ENCODE data around the gene TOM1. TPM values are rescaled to one million over a fixed set of nuclear protein-coding genes. Genes with fewer than 3 reads are reported as not detected.

The TOM1 gene
- total RNA-seq, 2 experiments from 2014 or later = 30.0 to 37.8 TPM

DNA sequence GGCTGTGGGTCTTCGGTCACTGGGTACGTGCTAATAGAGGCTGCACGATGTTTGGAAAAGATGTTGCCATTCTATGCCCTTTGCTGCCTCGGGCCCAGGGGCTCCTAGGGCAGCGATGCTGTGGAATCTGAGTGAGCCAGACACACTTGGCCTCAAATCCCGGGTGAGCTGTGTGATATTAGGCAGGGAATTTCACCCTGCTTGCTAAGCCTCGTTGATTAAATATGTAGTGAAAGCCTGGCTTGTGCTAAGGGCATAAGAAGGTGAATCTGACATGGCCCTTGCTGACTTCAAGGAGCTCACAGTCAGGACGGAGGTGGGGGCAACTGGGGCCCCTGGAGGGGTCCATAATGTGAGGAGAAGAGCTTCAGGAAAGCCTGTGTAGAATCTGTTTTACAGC lies 75.8 kb downstream of the TOM1 start:
- Mint-ChIP-seq H3K27me3 (peaks cover 20% of the 10 kb centered on the region), H3K4me1 (peaks cover 20% of the 10 kb centered on the region), H3K4me3 (no peak overlapping the region), H3K36me3 (ENCODE audit: low read depth) (no peaks in the 10 kb centered on the region), H3K9me3 (no peaks in the 10 kb centered on the region), H3K27ac (no peak overlapping the region)
- ChIA-PET CTCF (interaction anchor here (0.6 to 2.0 kb wide), 3 partner anchors 10 to 1126 kb away, joined by 3 to 8 read pairs (median 3); no protein-coding TSS in a partner anchor), POLR2A (interaction anchor here (0.5 kb wide), 1 partner anchor 57 kb away, joined by 3 read pairs; no protein-coding TSS in a partner anchor)
- no peak for DNase-seq

DNA sequence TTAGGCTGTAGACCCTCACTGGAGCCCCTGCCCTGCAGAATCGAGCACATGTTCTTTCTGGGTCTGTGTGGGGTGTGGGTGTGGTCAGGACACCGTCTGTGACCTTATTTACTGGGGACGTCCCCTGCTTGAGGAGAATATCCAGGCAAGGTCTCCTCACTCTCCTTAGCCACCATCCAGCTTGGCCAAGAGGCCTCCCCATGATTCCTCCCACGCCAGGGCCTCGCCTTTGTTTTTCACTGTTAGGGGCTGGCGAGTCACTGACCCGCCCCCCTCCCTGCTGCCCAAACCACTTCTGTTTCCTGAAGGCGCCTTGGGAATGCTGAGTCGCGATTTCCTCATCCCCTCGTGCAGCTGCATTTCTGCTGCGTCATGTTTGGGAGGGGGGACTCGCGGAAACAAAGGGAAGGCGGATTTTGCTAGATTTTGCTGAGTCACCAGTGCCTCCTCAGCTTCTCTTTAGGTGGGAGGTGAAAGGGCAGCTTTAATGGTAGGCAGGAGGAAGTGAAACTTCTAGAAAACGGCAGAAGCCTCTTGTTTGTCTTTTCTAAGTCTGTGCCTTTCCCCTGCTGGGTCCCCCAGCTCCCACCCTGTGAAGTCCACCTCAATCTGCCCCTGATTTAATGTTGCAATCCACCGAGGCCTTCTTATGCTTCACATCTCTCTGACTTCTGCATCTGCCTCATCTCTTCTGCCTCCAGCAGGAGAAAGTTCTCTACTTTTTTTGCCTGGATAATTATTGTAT lies 77.2 kb downstream of the TOM1 start:
- ChIA-PET CTCF (interaction anchor here (0.7 kb wide), 1 partner anchor 161 kb away, joined by 5 read pairs; no protein-coding TSS in a partner anchor), POLR2A (interaction anchor here (0.7 kb wide), 1 partner anchor 10 kb away, joined by 3 read pairs; no protein-coding TSS in a partner anchor)
- peak; percentile 19 for DNase-seq
- Mint-ChIP-seq H3K4me3 (no peak overlapping the region), H3K36me3 (ENCODE audit: low read depth) (no peaks in the 10 kb centered on the region), H3K4me1 (peaks cover 25% of the 10 kb centered on the region), H3K27ac (peak overlapping the region; percentile 54), H3K9me3 (no peaks in the 10 kb centered on the region), H3K27me3 (peaks cover 24% of the 10 kb centered on the region)

DNA sequence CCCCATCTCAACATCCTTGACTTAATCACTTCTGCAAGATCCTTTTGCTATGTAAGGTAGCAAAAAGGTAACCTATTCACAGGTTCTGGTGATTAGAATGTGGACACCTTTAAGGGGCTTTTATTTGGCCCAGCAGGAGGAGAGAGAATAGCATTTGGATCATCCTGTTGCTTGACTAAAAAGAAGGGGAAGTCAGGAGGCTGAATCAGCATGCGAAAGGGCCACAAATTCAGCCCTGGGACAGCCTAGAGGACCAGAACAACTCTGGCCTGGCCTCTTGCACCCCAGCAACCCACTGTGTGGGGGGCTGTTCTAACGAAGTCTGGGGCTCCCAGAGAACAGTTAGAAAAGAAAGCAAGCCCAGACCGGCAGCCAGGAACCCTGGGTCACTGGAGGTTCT lies 78.0 kb downstream of the TOM1 start:
- DNase-seq = no peak
- Mint-ChIP-seq H3K4me3 (no peak overlapping the region), H3K4me1 (peaks cover 22% of the 10 kb centered on the region)

DNA sequence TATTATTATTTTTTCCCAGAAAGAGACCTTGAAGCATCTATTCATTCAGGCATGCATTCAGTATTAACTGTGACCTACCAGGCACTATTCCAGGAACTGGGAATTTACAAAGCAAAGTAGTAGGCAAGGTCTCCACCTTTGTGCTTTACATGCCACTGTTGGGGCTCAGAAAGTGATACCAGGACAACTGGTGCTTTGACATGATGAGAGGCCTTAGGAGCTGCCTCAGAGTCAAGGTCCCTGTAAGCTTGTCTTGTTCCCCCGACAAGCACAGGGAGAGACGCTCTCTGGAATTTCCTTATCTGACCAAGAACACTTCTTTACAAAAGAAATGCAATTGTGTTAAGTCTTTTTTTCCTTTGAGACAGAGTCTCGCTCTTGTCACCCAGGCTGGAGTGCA lies 78.9 kb downstream of the TOM1 start:
- no peak for DNase-seq
- ChIA-PET POLR2A (no interaction called here), CTCF (no interaction called here)
- H3K9me3 Mint-ChIP-seq = no peaks in the 10 kb centered on the region
- H3K36me3 Mint-ChIP-seq (ENCODE audit: low read depth) = no peaks in the 10 kb centered on the region
- peaks cover 22% of the 10 kb centered on the region for H3K4me1 Mint-ChIP-seq
- peaks cover 34% of the 10 kb centered on the region for H3K27me3 Mint-ChIP-seq
- H3K4me3 Mint-ChIP-seq = no peak overlapping the region
- H3K27ac Mint-ChIP-seq = peak overlapping the region; percentile 25

More for the DNA sequence above, 78.0 kb downstream of the TOM1 start:
- no peaks in the 10 kb centered on the region for H3K36me3 Mint-ChIP-seq (ENCODE audit: low read depth)
- peaks cover 27% of the 10 kb centered on the region for H3K27me3 Mint-ChIP-seq
- POLR2A ChIA-PET = no interaction called here
- H3K9me3 Mint-ChIP-seq = no peaks in the 10 kb centered on the region
- CTCF ChIA-PET = no interaction called here
- peak overlapping the region; percentile 43 for H3K27ac Mint-ChIP-seq

DNA sequence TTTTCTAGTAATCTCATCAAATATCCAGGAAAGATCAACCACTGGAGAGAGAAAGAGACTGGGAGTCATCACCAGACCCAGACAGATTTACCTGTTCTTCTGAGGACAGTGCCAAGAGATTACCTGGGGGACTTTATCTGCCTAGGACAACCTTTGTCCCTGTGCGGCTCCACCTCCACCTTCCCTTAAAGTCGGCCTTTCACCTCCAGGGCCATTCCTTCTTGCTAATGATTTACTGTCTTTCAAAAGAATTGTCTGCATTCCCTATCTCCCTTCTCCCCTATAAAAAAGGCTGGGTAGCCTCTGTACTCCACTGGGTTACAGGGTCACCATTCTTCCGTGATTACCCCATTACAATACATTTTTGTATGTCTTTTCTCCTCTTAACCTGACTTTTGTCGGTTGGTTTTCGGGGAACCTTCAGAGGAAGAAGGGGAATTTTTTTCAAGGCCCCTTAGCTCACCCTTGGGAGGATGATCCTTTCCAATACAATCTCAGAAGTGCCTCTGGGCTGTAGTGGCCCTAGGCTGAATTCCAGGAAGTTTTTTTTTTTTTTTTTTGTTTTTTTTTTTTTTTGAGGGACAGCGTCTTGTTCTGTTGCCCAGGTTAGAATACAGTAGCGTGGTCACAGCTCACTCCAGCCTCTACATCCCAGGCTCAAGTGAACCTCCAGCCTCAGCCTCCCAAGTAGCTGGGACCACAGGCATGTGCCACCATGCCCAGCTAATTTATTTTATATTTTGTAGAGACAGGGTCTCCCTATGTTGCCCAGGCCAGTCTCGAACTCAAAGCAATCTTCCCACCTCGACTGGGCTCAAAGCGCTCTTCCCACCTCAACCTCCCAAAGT lies 79.7 kb downstream of the TOM1 start:
- Mint-ChIP-seq H3K4me1 (peaks cover 22% of the 10 kb centered on the region), H3K27ac (no peak overlapping the region), H3K4me3 (no peak overlapping the region), H3K36me3 (ENCODE audit: low read depth) (no peaks in the 10 kb centered on the region), H3K27me3 (peaks cover 35% of the 10 kb centered on the region), H3K9me3 (no peaks in the 10 kb centered on the region)
- POLR2A ChIA-PET = no interaction called here
- CTCF ChIA-PET = interaction anchor here (0.6 kb wide), 1 partner anchor 77 kb away, joined by 3 read pairs; no protein-coding TSS in a partner anchor
- no peak for DNase-seq

DNA sequence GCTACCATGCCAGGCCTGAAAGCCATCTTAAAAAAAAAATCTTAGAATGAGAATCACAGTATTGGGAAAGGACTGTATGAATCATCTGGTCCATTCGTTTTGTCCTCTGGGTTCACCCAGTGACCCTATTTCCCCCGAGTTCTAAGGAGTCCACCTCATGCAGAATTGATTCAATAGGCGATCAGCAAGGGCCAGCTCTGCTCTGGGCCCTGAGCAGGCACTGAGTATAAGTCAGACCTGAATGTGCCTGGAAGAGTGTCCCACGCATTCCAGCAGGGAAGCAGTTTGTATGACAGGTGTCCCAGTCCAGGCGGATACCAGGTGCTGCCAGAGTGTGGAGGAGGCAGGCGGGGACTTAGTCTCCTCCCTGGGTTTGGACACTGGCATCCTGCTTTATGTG lies 80.3 kb downstream of the TOM1 start:
- H3K9me3 Mint-ChIP-seq = no peaks in the 10 kb centered on the region
- H3K4me1 Mint-ChIP-seq = peaks cover 22% of the 10 kb centered on the region
- H3K27me3 Mint-ChIP-seq = peaks cover 35% of the 10 kb centered on the region
- no peak for DNase-seq
- H3K4me3 Mint-ChIP-seq = no peak overlapping the region
- no peaks in the 10 kb centered on the region for H3K36me3 Mint-ChIP-seq (ENCODE audit: low read depth)
- ChIA-PET CTCF (interaction anchor here (0.6 kb wide), 1 partner anchor 860 kb away, joined by 3 read pairs; no protein-coding TSS in a partner anchor), POLR2A (no interaction called here)
- H3K27ac Mint-ChIP-seq = no peak overlapping the region

DNA sequence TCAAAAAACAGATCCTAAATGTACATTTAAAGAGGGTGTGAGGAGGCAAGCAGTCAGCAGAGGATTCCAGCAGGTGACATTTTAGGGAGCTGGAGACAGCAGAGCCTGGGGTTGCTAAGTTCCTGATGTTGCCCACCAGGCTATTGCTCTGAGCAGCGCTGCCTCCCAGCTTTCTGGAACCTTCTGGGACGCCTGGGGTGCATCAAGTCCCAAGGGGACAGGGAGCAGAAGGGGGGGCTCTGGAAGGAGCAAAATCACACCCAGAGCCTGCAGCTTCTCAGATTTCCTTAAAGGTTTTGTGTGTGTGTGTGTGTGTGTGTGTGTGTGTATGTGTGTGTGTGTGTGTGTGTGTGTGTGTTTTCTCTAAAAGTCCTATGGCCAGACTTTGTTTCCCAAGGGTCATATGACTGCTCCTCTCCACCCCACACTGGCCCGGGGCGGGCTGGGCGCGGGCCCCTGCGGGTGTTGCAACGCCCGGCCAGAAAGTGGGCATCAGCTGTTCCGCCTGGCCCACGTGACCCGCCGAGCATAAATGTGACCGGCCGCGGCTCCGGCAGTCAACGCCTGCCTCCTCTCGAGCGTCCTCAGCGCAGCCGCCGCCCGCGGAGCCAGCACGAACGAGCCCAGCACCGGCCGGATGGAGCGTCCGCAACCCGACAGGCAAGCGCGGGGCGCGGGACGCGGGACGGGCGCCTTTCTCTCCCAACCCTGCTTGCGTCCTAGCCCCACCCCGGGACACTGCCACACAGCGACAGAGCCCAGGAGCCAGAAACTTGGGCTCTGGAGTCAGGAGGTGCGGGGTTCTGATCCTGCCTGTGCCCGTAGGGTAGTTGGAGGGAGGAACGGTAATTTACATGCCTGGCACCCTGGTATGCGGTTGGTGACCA lies 81.1 kb downstream of the TOM1 start, which contains the start of gene HMOX1:
Gene HMOX1 (plus strand): TSS at position 560 of the 887 bp plus-strand sequence. CDS start 78 bp downstream, at position 638.
- peak within 1 kb of the TSS; percentile 3 for H3K27ac Mint-ChIP-seq
- peaks cover 22% of the 10 kb centered on the region for H3K4me1 Mint-ChIP-seq
- H3K36me3 Mint-ChIP-seq (ENCODE audit: low read depth) = no peaks in the 10 kb centered on the region
- H3K9me3 Mint-ChIP-seq = no peaks in the 10 kb centered on the region
- POLR2A ChIA-PET = no interaction called here
- peak; percentile 53 for DNase-seq
- peaks cover 35% of the 10 kb centered on the region for H3K27me3 Mint-ChIP-seq
- CTCF ChIA-PET = interaction anchor here (0.6 to 1.0 kb wide), 3 partner anchors 30 to 859 kb away, joined by 3 read pairs; no protein-coding TSS in a partner anchor
- H3K4me3 Mint-ChIP-seq = peak within 1 kb of the TSS; percentile 16

DNA sequence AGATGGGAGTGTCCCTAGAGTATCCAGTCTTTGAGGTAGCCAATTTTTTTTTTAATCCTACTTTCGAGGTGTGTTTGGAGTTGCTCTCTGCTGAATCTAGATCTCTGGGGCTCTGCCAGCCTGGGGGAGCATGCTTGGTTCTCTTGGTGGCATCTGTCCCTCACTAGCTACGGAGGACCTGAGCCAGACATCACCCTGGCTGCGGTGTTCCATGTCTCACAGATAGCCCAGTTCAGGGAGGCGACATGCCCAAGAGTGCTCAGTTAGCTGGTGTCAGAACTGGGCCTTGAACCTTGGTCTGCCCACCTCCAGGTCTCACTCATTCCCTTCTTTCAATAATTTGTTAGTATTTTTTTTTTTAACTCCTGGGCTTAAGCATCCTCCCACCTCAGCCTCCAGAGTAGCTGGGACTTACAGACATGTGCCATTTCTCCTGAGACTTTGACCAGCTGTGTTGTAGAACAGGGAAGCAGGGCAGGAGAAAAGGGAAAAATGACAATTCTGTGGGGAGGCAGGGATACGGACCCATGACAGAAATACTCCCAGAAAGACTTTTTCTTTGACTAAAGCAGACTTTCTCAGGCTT lies 81.8 kb downstream of the TOM1 start:
- Mint-ChIP-seq H3K36me3 (ENCODE audit: low read depth) (no peaks in the 10 kb centered on the region), H3K4me3 (peak overlapping the region; percentile 16), H3K27ac (peak overlapping the region; percentile 3), H3K9me3 (no peaks in the 10 kb centered on the region), H3K4me1 (peaks cover 21% of the 10 kb centered on the region), H3K27me3 (peaks cover 37% of the 10 kb centered on the region)
- ChIA-PET CTCF (interaction anchor here (0.6 to 1.0 kb wide), 2 partner anchors 31 to 797 kb away, joined by 3 read pairs; no protein-coding TSS in a partner anchor), POLR2A (no interaction called here)
- DNase-seq = no peak

DNA sequence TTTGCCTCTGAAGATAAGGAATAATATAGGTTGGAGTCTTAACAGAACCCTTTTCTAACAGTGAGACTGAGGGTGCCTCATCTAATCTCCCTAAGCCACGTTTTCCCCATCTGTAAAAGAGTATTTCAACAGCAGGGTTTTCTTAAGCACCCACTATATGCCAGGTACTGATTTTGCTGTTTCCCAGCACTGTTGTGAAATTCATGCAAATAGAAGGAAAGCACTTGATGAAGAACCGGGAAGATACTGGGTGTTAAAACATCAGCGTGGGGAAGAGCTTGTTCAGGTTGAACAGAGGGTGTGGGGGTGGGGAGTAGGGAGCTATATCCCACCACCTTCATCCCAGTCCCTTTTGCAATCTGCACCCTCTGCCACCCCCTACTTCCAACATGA lies 84.0 kb downstream of the TOM1 start:
- ChIA-PET POLR2A (no interaction called here), CTCF (interaction anchor here (0.8 kb wide), 1 partner anchor 73 kb away, joined by 3 read pairs; no protein-coding TSS in a partner anchor)
- H3K27me3 Mint-ChIP-seq = peaks cover 37% of the 10 kb centered on the region

DNA sequence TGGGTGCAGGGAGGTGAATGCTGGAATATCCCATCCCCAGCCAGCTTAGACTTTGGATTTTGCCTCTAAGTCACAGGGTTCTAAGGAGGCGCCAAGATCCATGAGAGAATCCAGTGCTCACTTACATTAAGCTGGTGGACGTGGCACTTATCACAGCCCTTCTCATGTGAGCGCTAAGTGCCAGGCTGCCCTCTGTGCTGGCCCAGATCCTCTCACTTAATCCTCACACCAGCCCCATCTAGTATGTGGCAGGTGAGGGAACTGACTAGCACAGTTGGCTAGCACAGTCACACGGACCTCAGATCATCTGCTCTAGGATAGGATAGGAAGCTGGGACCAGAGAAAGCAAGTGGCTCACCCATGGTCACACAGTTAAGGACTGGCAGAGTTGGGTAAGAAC lies 84.8 kb downstream of the TOM1 start:
- POLR2A ChIA-PET = no interaction called here

More for the DNA sequence above, 84.0 kb downstream of the TOM1 start:
- Mint-ChIP-seq H3K4me1 (peaks cover 9% of the 10 kb centered on the region), H3K27ac (no peak overlapping the region), H3K36me3 (ENCODE audit: low read depth) (no peaks in the 10 kb centered on the region), H3K9me3 (no peaks in the 10 kb centered on the region), H3K4me3 (no peak overlapping the region)
- no peak for DNase-seq

DNA sequence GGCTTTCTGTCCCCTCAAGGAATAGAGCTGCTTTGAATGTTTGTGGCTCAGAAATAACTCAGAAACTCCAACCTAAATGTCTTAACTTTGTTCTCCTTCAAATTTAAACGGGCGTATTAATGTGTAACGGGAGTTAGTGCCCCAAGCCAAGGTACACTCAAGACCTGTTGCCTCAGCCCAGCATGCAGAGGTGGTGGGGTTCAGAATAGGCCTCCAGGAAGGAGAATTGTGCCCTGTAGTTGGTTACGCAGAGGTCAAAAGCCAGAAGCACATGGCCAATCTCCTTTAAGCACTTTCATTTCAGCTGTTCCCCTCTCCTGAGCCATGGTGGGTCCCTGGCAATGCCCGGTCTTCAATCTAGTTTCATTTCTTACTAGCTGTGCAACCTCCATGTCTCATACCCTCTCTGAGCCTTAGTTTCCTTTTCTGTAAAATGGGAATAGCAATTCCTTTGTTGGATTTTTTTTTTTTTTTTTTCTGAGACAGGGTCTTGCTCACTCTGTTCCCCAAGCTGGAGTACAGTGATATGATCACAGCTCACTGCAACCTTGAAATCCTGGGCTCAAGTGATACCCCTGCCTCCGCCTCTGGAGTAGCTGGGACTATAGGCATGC lies 85.4 kb downstream of the TOM1 start:
- no peaks in the 10 kb centered on the region for H3K9me3 Mint-ChIP-seq
- POLR2A ChIA-PET = no interaction called here
- CTCF ChIA-PET = interaction anchor here (0.6 to 2.2 kb wide), 4 partner anchors 10 to 900 kb away, joined by 3 to 8 read pairs (median 5); no protein-coding TSS in a partner anchor
- no peak overlapping the region for H3K4me3 Mint-ChIP-seq
- H3K27me3 Mint-ChIP-seq = peaks cover 26% of the 10 kb centered on the region
- H3K27ac Mint-ChIP-seq = no peak overlapping the region
- H3K4me1 Mint-ChIP-seq = peaks cover 9% of the 10 kb centered on the region
- H3K36me3 Mint-ChIP-seq (ENCODE audit: low read depth) = no peaks in the 10 kb centered on the region
- no peak for DNase-seq

More for the DNA sequence above, 84.8 kb downstream of the TOM1 start:
- Mint-ChIP-seq H3K27ac (no peak overlapping the region), H3K4me3 (no peak overlapping the region), H3K27me3 (peaks cover 30% of the 10 kb centered on the region), H3K36me3 (ENCODE audit: low read depth) (no peaks in the 10 kb centered on the region), H3K4me1 (peaks cover 9% of the 10 kb centered on the region), H3K9me3 (no peaks in the 10 kb centered on the region)
- CTCF ChIA-PET = interaction anchor here (2.2 kb wide), 1 partner anchor 9 kb away, joined by 8 read pairs; no protein-coding TSS in a partner anchor
- DNase-seq = no peak
